Gastrocnemius medialis (tissue), 4 donors: ENCODE results near the gene AGK. TPM values are rescaled to one million over a fixed set of nuclear protein-coding genes. Genes with fewer than 3 reads are reported as not detected.
"Not testable (repeated sequence)": the region's sequence is repeated elsewhere in the genome, so short reads cannot be mapped to it uniquely, and the experiment has no call there.

Experiments
- ATAC-seq, 2 donors: fragments of 150-250 bp; one replicate each; pipeline ENCODE4 v1.9.1; 2016
- DNase-seq, 2 donors: peaks; one replicate each; pipeline ENCODE4 v3.0.0-alpha.2; 2019
- H3K27ac ChIP-seq, 4 donors: fragments of 200-600 bp; sonication (generic); 1 replicate in 1 of 4; 2 replicates in 3 of 4; pipeline ENCODE4 v1.5.1; 2016 to 2018; ENCODE audit warnings: mild to moderate bottlenecking in 2 of 4, moderate library complexity in 1 of 4
- H3K27me3 ChIP-seq, 3 donors: fragments of 200-600 bp; sonication (generic) in 2 of 3; 1 replicate in 1 of 3; 2 replicates in 2 of 3; pipeline versions ENCODE4 v1.5.1 to v1.6.0; 2016 to 2019; ENCODE audit warnings: mild to moderate bottlenecking in 1 of 3, moderate library complexity in 1 of 3
- H3K36me3 ChIP-seq, 2 donors: fragments of 200-600 bp; sonication (generic) in 1 of 2; one replicate each; pipeline ENCODE4 v1.5.1; 2017 to 2018
- H3K4me1 ChIP-seq, 2 donors: fragments of 200-600 bp; sonication (generic) in 1 of 2; one replicate each; pipeline ENCODE4 v1.5.1; 2016 to 2017; ENCODE audit warnings: mild to moderate bottlenecking in 2 of 2
- H3K4me3 ChIP-seq, 4 donors: fragments of 200-600 bp; sonication (generic) in 3 of 4; 1 replicate in 1 of 4; 2 replicates in 3 of 4; pipeline ENCODE4 v1.5.1; 2016 to 2019; ENCODE audit warnings: mild to moderate bottlenecking in 2 of 4
- H3K9me3 ChIP-seq, 3 donors: fragments of 200-600 bp; sonication (generic) in 2 of 3; 1 replicate in 1 of 3; 2 replicates in 2 of 3; pipeline ENCODE4 v1.5.1; 2016 to 2019
- POLR2A ChIP-seq, 2 donors: fragments of 450-650 bp; IDR thresholded peaks; one replicate each; pipeline ENCODE4 v1.6.1; 2017; ENCODE audit warnings: antibody characterized with exemption in 2 of 2, mild to moderate bottlenecking in 2 of 2, moderate library complexity in 2 of 2
- in situ Hi-C, 4 donors: fragments of 200-750 bp; cut with MboI; loops; one replicate each; pipeline versions ENCODE4 v1.15.0 to v1.8.0; 2017; ENCODE audit warnings: low sequenced_read_pairs in 4 of 4
- intact Hi-C: fragments of 100-400 bp; cut with DNase I; formaldehyde crosslinking; loops from one replicate; pipeline ENCODE4 v1.15.1; 2023; ENCODE audit warnings: low total_unique reads
- total RNA-seq, 4 donors: library from RNA; depleted of rRNA; stranded (reverse); fragments of >200 nt; gene quantifications; one replicate each; pipeline versions ENCODE4 v1.1.0 to v1.2.3, GENCODE V29; 2016
- TF ChIP-seq, protein P1 (sequence below), 5 experiments: fragments of 450-650 bp in 3 of 5; fragments of 200-600 bp in 2 of 5; sonication (generic) in 2 of 5; IDR thresholded peaks in 4 of 5; conservative IDR thresholded peaks in 1 of 5; 1 replicate in 4 of 5; 2 replicates in 1 of 5; pipeline ENCODE4 v1.5.1; 2016 to 2019; ENCODE audit warnings: antibody characterized with exemption in 5 of 5, mild to moderate bottlenecking in 3 of 5, moderate library complexity in 3 of 5

The AGK gene
- total RNA-seq, 4 donors from 2014 or later = 6.5 to 17.1 (median 11.5) TPM

DNA sequence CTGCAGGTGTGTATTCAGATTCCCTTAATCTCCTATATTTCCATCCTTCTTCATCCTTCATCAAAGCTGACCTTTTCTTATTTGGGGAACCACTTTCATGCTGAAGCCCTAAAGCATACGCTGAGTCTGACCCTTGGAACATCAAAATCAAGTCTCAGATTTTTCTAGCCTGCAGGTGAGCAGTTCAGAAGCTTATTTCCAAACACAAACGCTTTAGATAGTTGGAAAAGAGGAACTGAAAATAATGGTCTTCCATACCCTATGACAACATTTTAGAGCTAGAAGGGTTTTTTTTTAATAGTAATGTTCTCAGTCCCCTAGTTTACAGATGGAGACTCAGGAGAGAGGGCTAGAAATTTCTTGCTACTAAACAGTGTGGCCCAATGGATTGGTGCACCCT is 1.6 kb upstream of the AGK start:
- no peaks in the 10 kb centered on the region for H3K36me3 ChIP-seq
- DNase-seq (no peak), ATAC-seq (no peak)
- no peaks in the 10 kb centered on the region for H3K9me3 ChIP-seq
- in situ Hi-C loops = loop anchor here in 2 of 4 donors (25.0 kb wide), 2 partner anchors 537 to 737 kb away; partner anchors contain the start of gene MRPS33 (in 1 of the 2)
- intact Hi-C loops = no loop called here
- no peak overlapping the region for H3K27ac ChIP-seq
- no peak overlapping the region for H3K4me3 ChIP-seq
- H3K4me1 ChIP-seq = peaks cover 14 to 17% of the 10 kb centered on the region in 2 donors
- H3K27me3 ChIP-seq = no peaks in the 10 kb centered on the region
- TF ChIP-seq, protein P1, sequence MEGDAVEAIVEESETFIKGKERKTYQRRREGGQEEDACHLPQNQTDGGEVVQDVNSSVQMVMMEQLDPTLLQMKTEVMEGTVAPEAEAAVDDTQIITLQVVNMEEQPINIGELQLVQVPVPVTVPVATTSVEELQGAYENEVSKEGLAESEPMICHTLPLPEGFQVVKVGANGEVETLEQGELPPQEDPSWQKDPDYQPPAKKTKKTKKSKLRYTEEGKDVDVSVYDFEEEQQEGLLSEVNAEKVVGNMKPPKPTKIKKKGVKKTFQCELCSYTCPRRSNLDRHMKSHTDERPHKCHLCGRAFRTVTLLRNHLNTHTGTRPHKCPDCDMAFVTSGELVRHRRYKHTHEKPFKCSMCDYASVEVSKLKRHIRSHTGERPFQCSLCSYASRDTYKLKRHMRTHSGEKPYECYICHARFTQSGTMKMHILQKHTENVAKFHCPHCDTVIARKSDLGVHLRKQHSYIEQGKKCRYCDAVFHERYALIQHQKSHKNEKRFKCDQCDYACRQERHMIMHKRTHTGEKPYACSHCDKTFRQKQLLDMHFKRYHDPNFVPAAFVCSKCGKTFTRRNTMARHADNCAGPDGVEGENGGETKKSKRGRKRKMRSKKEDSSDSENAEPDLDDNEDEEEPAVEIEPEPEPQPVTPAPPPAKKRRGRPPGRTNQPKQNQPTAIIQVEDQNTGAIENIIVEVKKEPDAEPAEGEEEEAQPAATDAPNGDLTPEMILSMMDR (IDR thresholded peaks at IDR 0.05 in 4 of 5, conservative IDR thresholded peaks at IDR 0.05 in 1 of 5) = no peak
- TF ChIP-seq POLR2A (IDR thresholded peaks at IDR 0.05) = no peak

DNA sequence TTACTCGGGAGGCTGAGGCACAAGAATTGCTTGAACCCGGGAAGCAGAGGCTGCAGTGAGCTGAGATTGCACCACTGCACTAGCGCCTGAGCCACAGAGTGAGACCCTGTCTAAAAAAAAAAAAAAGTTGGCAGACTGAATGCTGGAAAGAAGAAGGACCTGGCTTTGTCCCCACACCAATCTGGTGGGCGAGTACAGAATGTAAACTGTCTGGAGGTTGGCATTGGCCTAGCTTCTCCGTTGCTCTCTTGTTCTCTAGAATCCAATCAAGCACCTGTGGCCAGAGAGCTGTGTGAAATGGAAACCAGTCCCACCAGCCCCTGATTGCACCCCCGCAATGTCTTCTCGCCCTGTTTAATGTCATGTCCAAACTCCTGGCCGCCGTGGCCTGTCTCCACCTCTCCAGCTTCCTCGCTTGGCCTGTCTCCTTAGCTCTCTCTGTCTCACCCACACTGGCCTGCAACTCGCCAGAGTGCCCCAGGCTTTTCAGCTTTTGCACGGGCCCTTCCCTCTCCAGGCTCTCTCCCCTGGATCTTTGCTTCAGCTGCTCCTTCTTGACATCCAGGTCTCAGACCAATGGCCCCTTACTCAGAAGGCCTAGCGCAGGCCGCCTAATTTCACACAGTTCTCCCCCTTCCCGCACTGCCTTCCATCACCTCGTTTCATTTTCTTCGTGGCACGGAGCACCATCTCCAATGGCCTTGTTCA is 670 bp upstream of the AGK start:
- Histone ChIP-seq H3K36me3 (peaks cover 0 to 2% of the 10 kb centered on the region in 2 donors), H3K4me3 (peak overlapping the region; percentile 72 to 86 (median 78)), H3K27me3 (no peaks in the 10 kb centered on the region), H3K4me1 (peaks cover 14 to 17% of the 10 kb centered on the region in 2 donors), H3K9me3 (no peaks in the 10 kb centered on the region), H3K27ac (peak overlapping the region; percentile 59 to 85 (median 72))
- DNase-seq (no peak), ATAC-seq (peak; percentile 9 to 13)
- intact Hi-C loops = no loop called here
- in situ Hi-C loops = no loop called here
- no peak for TF ChIP-seq POLR2A (IDR thresholded peaks at IDR 0.05)
- TF ChIP-seq, protein P1 (IDR thresholded peaks at IDR 0.05 in 4 of 5, conservative IDR thresholded peaks at IDR 0.05 in 1 of 5) = no peak

DNA sequence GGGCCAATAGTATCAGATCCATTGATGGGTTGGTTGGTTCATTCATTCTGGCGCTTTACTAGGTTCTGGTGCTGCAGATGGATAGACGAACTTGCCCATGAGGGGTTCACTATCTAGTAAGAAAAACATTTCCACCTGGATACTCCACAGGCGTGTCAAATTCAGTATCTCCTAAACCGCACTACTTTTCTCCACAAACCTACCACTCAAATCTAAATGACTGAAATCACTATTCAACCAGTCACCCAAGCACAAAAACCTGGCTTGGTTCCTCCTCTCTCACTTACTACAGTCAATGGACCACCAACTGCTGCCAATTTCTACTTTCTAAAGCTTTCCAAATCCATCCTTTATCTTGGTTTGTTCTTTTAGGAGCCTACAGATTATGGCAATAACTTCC is 572 bp downstream of the AGK start:
- H3K27me3 ChIP-seq = no peaks in the 10 kb centered on the region
- in situ Hi-C loops (no loop called here), intact Hi-C loops (no loop called here)
- H3K4me3 ChIP-seq = peak overlapping the region; percentile 72 to 86 (median 78)
- TF ChIP-seq, protein P1 (IDR thresholded peaks at IDR 0.05 in 4 of 5, conservative IDR thresholded peaks at IDR 0.05 in 1 of 5) = no peak
- no peak for TF ChIP-seq POLR2A (IDR thresholded peaks at IDR 0.05)
- peaks cover 0 to 6% of the 10 kb centered on the region in 2 donors for H3K36me3 ChIP-seq
- no peak for DNase-seq
- H3K27ac ChIP-seq = peak overlapping the region; percentile 59 to 85 (median 72)
- peak; percentile 7 to 21 for ATAC-seq
- H3K9me3 ChIP-seq = no peaks in the 10 kb centered on the region
- H3K4me1 ChIP-seq = peaks cover 14 to 17% of the 10 kb centered on the region in 2 donors

DNA sequence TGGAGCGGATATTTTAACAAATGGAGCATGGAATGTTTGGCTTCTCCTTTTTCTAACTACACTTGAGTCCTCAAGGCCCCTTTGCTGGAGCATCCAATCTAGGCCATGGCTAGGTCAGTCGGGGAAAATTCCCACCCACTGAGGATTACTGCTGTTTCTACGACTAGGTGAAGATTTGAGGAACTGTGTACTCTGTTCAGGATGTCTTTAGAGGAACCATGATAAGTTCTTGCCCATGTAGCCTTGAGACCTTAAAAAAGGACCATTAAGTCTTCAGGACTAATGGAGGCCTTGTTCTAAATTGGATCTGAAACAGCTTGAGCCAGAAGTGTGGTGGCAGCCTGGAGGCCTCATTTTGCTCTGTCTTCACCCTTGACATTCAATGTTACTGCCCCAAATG is 6.2 kb downstream of the AGK start:
- TF ChIP-seq POLR2A (IDR thresholded peaks at IDR 0.05) = no peak
- TF ChIP-seq, protein P1 (IDR thresholded peaks at IDR 0.05 in 4 of 5, conservative IDR thresholded peaks at IDR 0.05 in 1 of 5) = no peak
- no peak for DNase-seq
- in situ Hi-C loops = no loop called here

DNA sequence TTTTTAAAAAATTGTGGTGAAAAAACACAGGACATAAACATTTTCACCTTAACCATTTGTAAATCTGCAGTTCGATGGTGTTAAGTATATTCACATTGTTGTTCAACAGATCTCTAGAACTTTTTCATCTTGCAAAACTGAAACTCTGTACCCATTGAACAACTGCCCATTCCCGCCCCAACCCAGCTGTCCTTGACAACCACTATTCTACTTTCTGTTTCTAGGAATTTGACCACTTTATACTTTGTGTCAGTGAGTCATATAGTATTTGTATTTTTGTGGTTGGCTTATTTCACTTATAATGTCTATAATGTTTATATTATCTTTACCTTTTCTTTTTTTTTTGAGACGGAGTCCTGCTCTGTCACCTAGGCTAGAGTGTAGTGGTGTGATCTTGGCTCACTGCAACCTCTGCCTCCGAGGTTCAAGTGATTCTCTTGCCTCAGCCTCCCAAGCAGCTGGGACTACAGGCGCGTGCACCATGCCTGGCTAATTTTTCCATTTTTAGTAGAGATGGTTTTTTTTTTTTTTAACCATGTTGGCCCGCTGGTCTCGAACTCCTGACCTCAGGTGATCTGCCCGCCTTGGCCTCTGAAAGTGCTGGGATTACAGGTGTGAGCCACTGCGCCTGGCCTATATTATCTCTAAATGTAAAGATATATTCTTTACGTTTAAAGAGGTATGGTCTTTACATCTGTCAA is 6.8 kb downstream of the AGK start:
- intact Hi-C loops, DNase-seq, H3K36me3 ChIP-seq, H3K27me3 ChIP-seq, H3K4me3 ChIP-seq, in situ Hi-C loops, H3K9me3 ChIP-seq: not testable (repeated sequence)
- Histone ChIP-seq H3K4me1 (peaks cover 0 to 18% of the 10 kb centered on the region in 2 donors), H3K27ac (peak overlapping the region; percentile 34 to 83 (median 70))
- peak; percentile 8 to 15 for ATAC-seq

More for the DNA sequence above, 6.2 kb downstream of the AGK start:
- Histone ChIP-seq H3K4me3 (no peak overlapping the region), H3K4me1 (peaks cover 3 to 19% of the 10 kb centered on the region in 2 donors), H3K27me3 (no peaks in the 10 kb centered on the region), H3K9me3 (peaks cover 0 to 7% (median 0%) of the 10 kb centered on the region in 3 donors), H3K36me3 (peaks cover 0 to 9% of the 10 kb centered on the region in 2 donors), H3K27ac (peak overlapping the region in 3 of 4 donors; percentile 67 to 83 (median 72))
- ATAC-seq = no peak
- intact Hi-C loops = no loop called here
